Sigmoid colon (tissue), 7 donors: ENCODE measurements around the gene ADAMTSL1. TPM values are rescaled to one million over a fixed set of nuclear protein-coding genes. Genes with fewer than 3 reads are reported as not detected.
A peak's percentile ranks its signal among the peaks of the same experiment; 100 is the strongest.

Experiments used
- DNase-seq: peaks from one replicate; pipeline ENCODE4 v3.0.0-alpha.2; 2019
- H3K27ac ChIP-seq, 4 donors: fragments of 200-600 bp; sonication (generic); one replicate each; pipeline ENCODE4 v1.5.1; 2016 to 2019; ENCODE audit warnings: mild to moderate bottlenecking in 1 of 4
- H3K27me3 ChIP-seq, 3 donors: fragments of 200-600 bp; sonication (generic); one replicate each; pipeline ENCODE4 v1.5.1; 2019; ENCODE audit warnings: mild to moderate bottlenecking in 1 of 3
- H3K36me3 ChIP-seq, 4 donors: fragments of 200-600 bp; sonication (generic); one replicate each; pipeline ENCODE4 v1.5.1; 2016 to 2019
- H3K4me1 ChIP-seq, 4 donors: fragments of 200-600 bp; sonication (generic); one replicate each; pipeline ENCODE4 v1.5.1; 2017 to 2019
- H3K4me3 ChIP-seq, 4 donors: fragments of 200-600 bp; sonication (generic); one replicate each; pipeline ENCODE4 v1.5.1; 2017 to 2019; ENCODE audit warnings: mild to moderate bottlenecking in 2 of 4, moderate library complexity in 1 of 4
- H3K9me3 ChIP-seq, 4 donors: fragments of 200-600 bp in 3 of 4; sonication (generic) in 3 of 4; one replicate each; pipeline versions ENCODE4 v1.5.1 to v1.6.1; 2013 to 2019
- CTCF ChIP-seq, 4 experiments: fragments of 450-650 bp in 3 of 4; fragments of 200-600 bp in 1 of 4; IDR thresholded peaks; one replicate each; pipeline ENCODE4 v1.5.1; 2016 to 2019; ENCODE audit warnings: antibody characterized with exemption in 4 of 4, mild to moderate bottlenecking in 3 of 4, moderate library complexity in 2 of 4
- EP300 ChIP-seq, 4 donors: sonication (generic); formaldehyde crosslinking; IDR thresholded peaks; one replicate each; pipeline ENCODE4 v1.6.1; 2017; ENCODE audit warnings: antibody characterized with exemption in 4 of 4
- POLR2A ChIP-seq, 2 donors: fragments of 450-650 bp; IDR thresholded peaks; one replicate each; pipeline ENCODE4 v1.6.1; 2016; ENCODE audit warnings: antibody characterized with exemption in 2 of 2, mild to moderate bottlenecking in 2 of 2, moderate library complexity in 2 of 2
- POLR2AphosphoS5 ChIP-seq, 4 donors: sonication (generic); formaldehyde crosslinking; IDR thresholded peaks; one replicate each; pipeline ENCODE4 v1.6.1; 2017; ENCODE audit warnings: antibody characterized with exemption in 4 of 4
- WGBS, 2 donors: extraction: QIAGEN DNeasy Blood & Tissue Kit; methylation state at CpG; one replicate each; pipeline ENCODE4 v1.1.7; 2013; 5-methylcytosine and 5-hydroxymethylcytosine counted together
- intact Hi-C: fragments of 100-400 bp; cut with DNase I; formaldehyde crosslinking; loops from one replicate; pipeline ENCODE4 v1.15.1; 2023
- polyA plus RNA-seq, 3 donors: library from polyadenylated mRNA; stranded (reverse); fragments of 200-250 nt; gene quantifications; one replicate each; pipeline ENCODE4 v1.2.3, GENCODE V29; 2013
- total RNA-seq, 4 donors: library from RNA; depleted of rRNA; stranded (reverse); fragments of >200 nt; gene quantifications; one replicate each; pipeline ENCODE4 v1.1.0, GENCODE V29; 2016
- donor health status: healthy with polysubstance abuse.
- donor health status: Bipolar disorder and iron deficiency.
- donor health status: healthy.

The ADAMTSL1 gene
- total and polyA plus RNA-seq, 7 donors, result 1.4 to 13.6 (median 6.5) TPM

DNA sequence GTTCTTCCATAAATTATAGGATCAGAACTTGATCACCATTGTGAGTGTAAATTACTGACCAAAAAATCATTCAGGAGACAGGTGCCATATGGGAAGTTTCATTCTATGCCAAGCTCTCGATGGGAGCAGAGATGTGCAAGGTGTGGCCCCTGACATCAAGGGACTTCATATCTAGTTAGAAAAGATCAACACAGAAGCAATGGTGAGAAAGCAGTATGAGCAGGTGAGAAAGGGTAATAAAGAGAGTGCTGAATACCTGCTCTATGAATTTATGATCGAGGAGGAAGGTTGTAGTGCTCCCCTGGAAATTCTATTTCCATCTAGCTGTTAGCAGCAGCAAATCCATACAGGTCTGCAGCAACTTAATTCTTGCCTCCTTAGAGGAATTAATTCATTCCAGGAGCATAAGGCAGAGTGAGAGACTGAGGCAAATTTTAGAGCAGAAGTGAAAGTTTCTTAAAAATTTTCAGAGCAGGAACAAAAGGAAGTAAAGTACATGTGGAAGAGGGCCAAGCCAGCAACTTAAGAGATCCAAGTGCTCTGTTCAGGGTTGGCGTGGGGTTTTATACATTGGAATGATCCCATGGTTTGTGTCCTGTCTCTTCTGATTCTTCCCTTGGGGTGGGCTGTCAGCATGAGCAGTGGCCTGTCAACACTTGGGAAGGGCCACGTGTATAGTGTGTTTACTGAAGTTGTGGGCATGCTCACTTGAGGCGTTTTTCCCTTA lies 377.3 kb downstream of the ADAMTSL1 start:
- Histone ChIP-seq H3K4me1 (peaks cover 0 to 37% (median 22%) of the 10 kb centered on the region in 4 donors), H3K36me3 (no peaks in the 10 kb centered on the region), H3K27me3 (no peaks in the 10 kb centered on the region), H3K27ac (no peak overlapping the region), H3K9me3 (no peaks in the 10 kb centered on the region), H3K4me3 (no peak overlapping the region)
- no peak for DNase-seq
- intact Hi-C loops, result loop anchor here (10.0 kb wide), 1 partner anchor 596 kb away; no protein-coding TSS in a partner anchor
- WGBS, 2 donors, result 21 to 76% methylated on average over 5 of the region's 5 CpGs
- TF ChIP-seq CTCF (IDR thresholded peaks at IDR 0.05), result no peak
- TF ChIP-seq POLR2A (IDR thresholded peaks at IDR 0.05), result no peak
- no peak for TF ChIP-seq POLR2AphosphoS5 (IDR thresholded peaks at IDR 0.05)

DNA sequence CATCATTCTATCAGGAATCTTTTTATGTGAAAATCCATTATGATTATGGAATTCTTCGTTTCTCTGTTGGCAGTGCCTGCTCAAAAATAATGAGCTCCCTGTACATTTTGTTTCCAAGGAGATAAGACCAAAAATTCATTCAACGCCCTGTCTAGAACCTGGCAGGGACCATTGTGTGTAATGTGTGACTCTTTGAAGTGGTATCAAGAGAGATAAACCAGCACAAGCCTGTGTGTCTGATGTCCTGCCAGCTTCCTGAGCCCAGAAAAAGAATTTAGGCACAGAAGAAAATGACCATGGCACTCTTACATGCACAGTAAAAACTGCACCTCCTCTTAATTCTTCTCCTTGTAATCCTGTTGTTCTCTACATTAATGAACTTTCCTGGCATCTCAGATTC lies 381.7 kb downstream of the ADAMTSL1 start:
- no peak for DNase-seq
- Histone ChIP-seq H3K36me3 (no peaks in the 10 kb centered on the region), H3K27ac (no peak overlapping the region), H3K9me3 (no peaks in the 10 kb centered on the region), H3K27me3 (no peaks in the 10 kb centered on the region), H3K4me1 (peaks cover 0 to 20% (median 10%) of the 10 kb centered on the region in 4 donors), H3K4me3 (no peak overlapping the region)
- TF ChIP-seq EP300 (IDR thresholded peaks at IDR 0.05) (no peak), POLR2AphosphoS5 (IDR thresholded peaks at IDR 0.05) (peak in 1 of 4 donors; percentile 15)
- intact Hi-C loops, result loop anchor here (10.0 kb wide), 1 partner anchor 601 kb away; no protein-coding TSS in a partner anchor
- 18 to 58% methylated on average over 2 of the region's 2 CpGs for WGBS, 2 donors

- Histone ChIP-seq H3K4me1 (peaks cover 0 to 25% (median 19%) of the 10 kb centered on the region in 4 donors), H3K9me3 (no peaks in the 10 kb centered on the region), H3K27ac (no peak overlapping the region), H3K4me3 (no peak overlapping the region), H3K27me3 (no peaks in the 10 kb centered on the region), H3K36me3 (no peaks in the 10 kb centered on the region)
- TF ChIP-seq POLR2A (IDR thresholded peaks at IDR 0.05), result no peak
- TF ChIP-seq CTCF (IDR thresholded peaks at IDR 0.05), result no peak
- no peak for TF ChIP-seq POLR2AphosphoS5 (IDR thresholded peaks at IDR 0.05)
- TF ChIP-seq EP300 (IDR thresholded peaks at IDR 0.05), result no peak
- intact Hi-C loops, result loop anchor here (10.0 kb wide), 1 partner anchor 603 kb away; no protein-coding TSS in a partner anchor
- 90 to 92% methylated on average over 4 of the region's 4 CpGs for WGBS, 2 donors
- DNase-seq, result no peak
These were observed 383.4 kb downstream of the ADAMTSL1 start for GRCh38 chr9:18857334-18857733.

DNA sequence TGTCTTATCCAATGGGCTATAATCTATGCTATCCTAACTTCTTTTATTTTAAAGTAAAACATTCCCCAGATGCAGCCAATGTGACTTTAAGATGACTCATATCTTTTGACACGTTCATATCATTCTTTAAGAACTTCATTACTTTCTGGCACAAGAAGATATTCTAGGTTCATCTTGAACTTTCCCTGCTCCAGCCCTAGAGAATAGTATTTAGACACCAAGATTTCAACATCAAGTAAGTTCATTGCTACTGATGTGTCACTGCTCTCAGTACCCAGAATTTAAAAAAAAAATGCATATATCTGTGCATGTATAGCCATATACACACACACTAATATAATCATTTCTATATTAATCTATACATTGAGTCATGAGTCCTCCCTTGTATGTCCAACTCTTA lies 383.8 kb downstream of the ADAMTSL1 start:
- 63 to 69% methylated on average over 1 of the region's 1 CpG for WGBS, 2 donors
- no peak overlapping the region for H3K4me3 ChIP-seq
- TF ChIP-seq EP300 (IDR thresholded peaks at IDR 0.05), result no peak
- DNase-seq, result no peak
- intact Hi-C loops, result loop anchor here (10.0 kb wide), 1 partner anchor 603 kb away; no protein-coding TSS in a partner anchor
- no peaks in the 10 kb centered on the region for H3K36me3 ChIP-seq
- H3K27me3 ChIP-seq, result no peaks in the 10 kb centered on the region
- no peaks in the 10 kb centered on the region for H3K9me3 ChIP-seq
- peaks cover 0 to 29% (median 23%) of the 10 kb centered on the region in 4 donors for H3K4me1 ChIP-seq
- no peak overlapping the region for H3K27ac ChIP-seq

- WGBS, 2 donors, result 78 to 90% methylated on average over 14 of the region's 14 CpGs
- Histone ChIP-seq H3K4me3 (no peak overlapping the region), H3K27me3 (no peaks in the 10 kb centered on the region), H3K9me3 (no peaks in the 10 kb centered on the region), H3K36me3 (no peaks in the 10 kb centered on the region), H3K27ac (peak overlapping the region; percentile 39 to 65 (median 43)), H3K4me1 (peaks cover 0 to 18% (median 18%) of the 10 kb centered on the region in 4 donors)
- peak; percentile 79 for DNase-seq
- intact Hi-C loops, result loop anchor here (10.0 kb wide), 3 partner anchors 107 to 397 kb away; no protein-coding TSS in a partner anchor
- no peak for TF ChIP-seq CTCF (IDR thresholded peaks at IDR 0.05)
These were observed 387.9 kb downstream of the ADAMTSL1 start for GRCh38 chr9:18861609-18862544.
